Activated T-helper 1 cell treated with Interleukin-2 at 50 U/mL for 16 hours (primary cell): ENCODE measurements around the gene DSCAM.

Experiments used
- DNase-seq: peaks from one replicate; pipeline ENCODE4 v3.0.0-alpha.2; 2020; ENCODE audit warnings: low read depth

DSCAM gene

DNA sequence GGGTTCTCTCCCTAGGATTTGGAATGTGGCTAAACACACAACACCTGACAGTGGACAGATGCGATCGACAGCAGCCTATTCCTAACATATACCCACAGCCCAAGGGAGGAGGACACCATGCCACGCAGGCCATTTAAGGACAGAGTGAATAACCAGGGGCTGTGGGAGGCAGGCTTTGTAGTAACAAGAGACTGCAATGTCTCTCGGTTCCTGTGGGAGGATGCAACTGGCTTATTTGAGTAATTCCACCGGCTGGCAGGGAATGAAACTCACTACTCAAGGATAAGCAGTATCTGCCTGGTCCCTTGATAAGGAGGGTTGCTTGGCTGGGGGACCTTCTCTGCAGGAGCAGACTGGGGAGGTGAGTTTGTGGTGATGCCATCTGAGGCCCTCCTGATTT lies 870.2 kb downstream of the DSCAM start:
- DNase-seq, result no peak

DNA sequence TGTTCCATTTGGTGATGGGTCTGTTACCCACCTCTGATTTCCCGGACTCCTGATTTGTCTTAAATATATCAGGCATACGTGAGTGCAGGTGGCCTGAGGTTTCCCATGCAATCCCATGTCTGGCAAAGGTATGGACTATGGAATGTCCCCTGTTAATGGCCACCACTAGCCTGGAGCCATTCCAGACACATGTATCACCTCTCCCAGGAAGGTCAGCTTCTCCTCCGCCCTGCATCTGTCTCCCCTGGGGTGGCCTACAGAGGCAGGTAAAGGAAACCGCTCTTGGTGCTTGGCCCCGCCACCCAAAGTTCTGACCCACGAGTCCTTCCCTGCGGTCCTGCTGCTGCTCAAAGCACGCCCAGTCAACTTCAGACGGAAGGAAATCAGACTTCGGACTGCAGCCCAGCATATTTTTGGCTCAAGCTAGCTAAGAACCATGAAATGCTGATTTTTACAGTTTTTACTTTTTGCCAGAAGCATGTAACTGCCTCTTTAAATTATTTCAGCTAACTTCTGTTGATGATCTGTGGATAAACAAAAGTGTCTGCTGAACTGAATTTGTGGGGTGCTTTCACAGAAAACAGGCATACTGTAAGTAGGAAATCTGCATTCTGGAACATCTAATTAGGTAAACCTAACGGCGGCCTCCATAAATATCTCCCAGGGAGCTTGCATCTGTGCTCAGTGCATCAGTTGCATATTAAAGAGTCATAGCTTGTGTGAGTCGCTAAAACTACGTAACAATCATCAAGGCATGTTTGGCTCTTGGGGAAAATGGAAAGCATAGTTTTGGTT lies 873.8 kb downstream of the DSCAM start:
- DNase-seq, result no peak

DNA sequence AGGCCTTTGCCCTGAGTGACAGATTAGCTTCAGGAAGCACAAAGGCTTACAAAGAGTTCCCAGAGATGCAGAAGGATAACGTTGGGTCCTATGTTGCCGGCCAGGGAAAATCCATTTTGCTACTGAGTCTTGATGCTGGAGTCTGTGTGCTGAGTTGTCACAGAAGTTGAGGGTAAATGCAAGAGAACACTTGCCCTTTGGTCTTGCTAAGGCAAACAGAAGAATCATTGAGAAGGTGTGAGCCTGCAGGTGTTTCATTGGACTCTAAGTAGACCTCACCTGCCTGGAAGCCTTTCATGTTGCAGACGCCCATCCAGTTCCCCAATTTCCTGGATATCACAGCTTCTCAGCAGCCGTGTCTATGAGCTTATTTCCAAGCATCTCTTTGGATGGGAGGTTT lies 874.5 kb downstream of the DSCAM start:
- DNase-seq, result no peak

DNA sequence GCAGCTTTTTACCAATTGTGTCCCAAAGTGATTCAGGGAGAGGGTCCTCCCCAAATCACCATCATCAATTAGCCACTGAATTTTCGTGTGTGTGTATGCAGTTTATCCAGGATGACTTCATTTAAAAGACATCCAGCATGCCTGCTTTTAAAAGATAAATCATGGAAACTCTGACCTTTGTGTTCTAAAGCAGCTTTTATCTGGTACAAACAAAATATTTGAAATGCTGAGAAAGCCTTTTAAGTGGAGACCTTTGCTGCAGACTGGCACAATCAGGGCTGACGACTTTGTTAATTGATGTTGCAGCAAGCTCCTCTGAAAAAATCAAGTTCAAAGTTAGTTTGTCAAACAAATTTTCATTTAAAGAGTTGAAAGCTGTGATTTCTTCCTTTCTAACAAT lies 875.0 kb downstream of the DSCAM start:
- DNase-seq, result no peak

DNA sequence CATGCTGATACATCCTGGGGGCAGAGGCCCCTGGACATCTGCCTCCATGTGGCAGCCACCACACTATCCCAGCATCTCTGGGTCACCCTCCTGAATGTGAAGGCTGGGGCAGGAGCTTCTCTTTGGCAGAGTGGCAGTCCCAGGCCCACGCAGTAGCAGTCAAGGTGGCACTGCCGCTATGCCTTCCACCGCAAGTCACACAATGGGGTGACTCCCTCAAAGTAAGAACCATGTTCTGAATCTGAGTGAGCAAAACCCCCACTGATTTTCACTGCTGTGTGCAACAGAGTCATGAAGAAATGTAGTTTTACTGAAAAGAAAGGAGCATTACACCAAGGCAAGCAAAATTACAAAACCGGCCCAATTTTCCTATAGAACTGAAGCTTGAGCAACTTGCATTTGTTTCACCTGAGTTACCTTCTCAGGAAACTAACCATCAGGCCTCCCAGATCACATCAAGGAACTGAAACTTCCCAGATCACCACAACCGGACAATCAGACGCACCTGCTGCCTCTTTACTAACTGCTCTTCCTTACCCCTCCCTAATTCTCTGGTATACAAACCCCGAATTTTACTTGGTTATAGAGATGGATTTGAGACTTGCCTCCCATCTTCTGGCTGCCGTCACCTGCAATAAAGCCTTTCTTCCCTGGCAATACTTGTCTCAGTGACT lies 877.1 kb downstream of the DSCAM start:
- no peak for DNase-seq

DNA sequence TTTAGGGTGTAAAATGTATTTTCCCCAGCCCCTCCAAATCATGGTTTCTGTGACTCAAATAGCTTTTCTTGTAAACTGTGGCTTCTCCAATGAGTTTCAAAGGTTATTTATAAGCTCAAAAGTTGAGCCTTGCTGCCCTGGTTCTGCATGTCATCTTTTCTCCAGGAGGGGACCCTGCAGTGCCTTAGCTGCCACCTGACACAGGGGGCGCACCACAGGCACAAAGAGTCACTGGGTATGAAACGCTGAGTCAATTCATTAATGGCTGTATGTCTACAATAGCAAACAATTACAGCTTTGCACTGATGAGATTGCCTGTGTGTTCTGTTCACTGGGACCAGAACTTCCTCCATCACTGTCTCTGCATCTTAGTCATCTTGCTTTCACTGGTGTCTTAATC lies 878.9 kb downstream of the DSCAM start:
- DNase-seq, result no peak

DNA sequence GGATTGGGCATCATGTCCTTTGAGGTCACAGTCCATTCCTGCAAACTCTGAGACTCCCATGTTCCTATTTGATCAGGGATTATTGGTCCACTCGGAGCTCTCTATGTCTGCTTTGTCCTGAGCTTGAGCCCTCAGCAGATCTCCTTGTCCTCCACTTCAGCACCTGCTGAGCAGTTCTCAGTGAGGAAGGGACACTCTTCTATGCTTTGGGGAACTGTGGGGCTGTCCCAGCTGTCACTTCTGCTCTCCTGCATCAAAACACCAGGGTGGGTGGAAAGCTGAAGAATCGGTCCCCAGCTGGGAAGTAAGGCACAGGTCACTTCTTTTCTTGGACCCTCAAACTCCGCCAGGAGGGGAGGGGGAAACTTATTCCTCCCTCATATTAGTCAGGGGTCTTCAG lies 880.2 kb downstream of the DSCAM start:
- DNase-seq, result no peak

DNA sequence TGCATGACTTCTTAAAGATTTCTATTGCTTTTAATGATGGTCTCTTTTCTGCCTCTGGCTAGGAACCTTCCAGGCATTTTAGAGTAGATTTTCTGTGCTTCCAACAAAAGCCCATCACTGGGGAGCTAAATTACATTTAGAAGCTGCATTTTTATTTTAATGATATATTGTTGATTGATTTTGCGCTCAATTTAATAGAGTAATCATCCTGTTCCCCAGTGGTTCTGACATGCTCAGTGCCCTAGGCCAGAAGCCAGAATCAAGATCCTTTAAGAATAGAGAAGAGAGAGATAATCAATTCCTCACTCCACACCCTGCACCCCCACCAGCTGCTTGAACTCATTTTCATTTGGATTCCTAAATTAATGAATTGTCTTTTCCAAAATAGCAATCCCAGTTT lies 881.9 kb downstream of the DSCAM start:
- DNase-seq, result no peak

DNA sequence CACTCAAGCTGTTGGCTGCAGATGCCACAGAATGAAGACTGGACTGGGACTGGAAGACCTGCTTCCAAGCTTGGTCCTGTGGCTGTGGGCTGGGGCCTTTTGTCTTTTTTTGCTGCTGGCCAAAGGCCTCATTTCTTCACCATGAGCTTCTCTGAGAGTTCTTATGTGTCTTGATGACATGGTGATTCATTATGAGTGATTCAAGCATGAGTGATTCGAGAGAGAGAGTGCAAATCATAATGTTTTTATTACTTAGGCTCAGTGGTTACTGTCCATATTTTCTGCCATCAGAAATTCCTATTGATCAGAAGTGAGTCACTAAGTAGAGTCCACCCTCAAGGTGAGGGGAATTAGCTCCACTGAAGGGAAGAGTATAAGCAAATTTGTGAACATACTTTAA lies 885.7 kb downstream of the DSCAM start:
- no peak for DNase-seq
